DMS153 treated with DMSO at 0.1 percent for 48 hours (cell line): ENCODE results near the gene NDUFV1.
"Not testable (repeated sequence)": the region's sequence is repeated elsewhere in the genome, so short reads cannot be mapped to it uniquely, and the experiment has no call there.

Experiments
- DNase-seq: peaks from one replicate; lab custom pipeline; 2025; ENCODE audit not compliant: unreplicated experiment; lab: John Stamatoyannopoulos, UW

Gene NDUFV1

DNA sequence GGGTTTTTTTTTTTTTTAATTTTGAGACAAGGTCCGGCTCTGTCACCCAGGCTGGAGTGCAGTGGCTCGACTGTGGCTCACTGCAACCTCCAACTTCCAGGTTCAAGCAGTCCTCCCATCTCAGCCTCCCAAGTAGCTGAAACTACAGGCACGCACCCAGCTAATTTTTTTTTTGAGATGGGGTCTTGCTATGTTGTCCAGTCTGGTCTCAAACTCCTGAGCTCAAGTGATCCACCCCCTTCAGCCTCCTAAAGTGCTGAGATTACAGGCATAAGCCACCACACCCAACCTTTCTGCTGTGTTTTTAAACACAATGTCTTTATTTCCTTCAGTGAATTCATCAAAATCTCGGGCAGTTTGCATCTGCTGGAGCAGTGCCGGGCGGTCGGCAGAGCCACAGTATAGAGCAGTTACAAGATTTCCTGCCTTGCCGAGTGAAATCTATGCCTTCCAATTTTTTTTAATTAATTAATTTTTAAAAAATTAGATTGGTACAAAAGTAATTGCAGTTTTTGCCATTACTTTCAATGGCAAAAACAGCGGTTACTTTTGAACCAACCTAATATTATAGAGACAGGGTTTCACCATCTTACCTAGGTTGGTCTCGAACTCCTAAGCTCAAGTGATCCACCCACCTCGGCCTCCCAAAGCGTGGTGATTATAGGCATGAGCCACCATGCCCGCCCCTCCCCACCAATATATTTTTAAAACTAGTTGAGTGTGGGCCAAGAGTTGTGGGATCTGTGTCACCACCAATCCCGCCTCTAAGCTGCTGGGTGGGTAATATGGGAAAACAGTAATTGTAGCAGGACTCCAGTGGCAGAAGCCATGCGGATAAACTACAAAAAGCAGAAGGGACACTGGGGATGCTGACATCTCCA lies 46.5 kb downstream of the NDUFV1 start:
- DNase-seq: no peak

GRCh38 chr11:67654225-67654624 lies 47.5 kb downstream of the NDUFV1 start:
- DNase-seq: no peak

DNA sequence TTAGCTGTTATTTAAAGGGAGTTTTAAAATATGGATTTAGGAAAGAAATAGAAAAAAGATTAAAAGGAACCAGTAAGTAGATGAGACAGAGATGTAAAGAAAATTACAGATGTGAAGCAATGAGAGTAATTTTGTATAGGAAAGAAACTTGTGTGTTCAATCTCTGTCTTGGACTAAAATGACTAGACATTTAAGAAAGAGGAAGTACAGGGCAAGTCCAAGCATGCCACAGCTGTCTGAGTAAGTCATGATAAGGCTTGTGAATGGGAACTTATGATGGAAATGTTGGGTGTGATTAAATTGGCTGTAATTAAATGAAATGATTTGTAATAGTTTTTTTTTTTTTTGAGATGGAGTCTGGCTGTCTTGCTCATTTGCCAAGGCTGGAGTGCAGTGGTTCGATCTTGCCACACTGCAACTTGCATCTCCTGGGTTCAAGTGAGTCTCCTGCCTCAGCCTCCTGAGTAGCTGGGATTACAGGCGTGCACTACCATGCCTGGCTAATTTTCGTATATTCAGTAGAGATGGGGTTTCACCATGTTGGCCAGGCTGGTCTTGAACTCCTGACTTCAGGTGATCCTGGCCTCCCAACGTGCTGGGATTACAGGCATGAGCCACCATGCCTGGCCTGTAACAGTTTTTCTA lies 49.7 kb downstream of the NDUFV1 start:
- DNase-seq: no peak

DNA sequence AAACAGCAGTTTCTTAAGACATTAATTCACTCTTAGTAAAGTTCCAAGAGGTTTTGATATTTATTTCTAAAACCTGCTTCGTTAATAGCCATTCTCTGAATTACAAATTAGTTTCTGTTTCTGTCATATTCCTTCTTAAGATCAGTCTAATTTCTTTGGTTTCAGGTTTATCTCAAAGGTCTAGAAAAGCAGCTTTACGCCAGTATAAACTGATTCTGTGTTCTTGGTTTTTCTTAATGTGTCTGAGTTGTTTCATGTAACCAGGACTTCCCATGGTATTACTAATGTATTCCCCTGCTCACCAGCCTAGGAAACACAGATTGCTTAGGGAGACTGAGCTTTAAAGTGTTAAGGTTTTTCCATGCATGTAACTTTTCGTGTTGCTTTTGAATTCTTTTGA lies 50.6 kb downstream of the NDUFV1 start:
- DNase-seq: no peak

DNA sequence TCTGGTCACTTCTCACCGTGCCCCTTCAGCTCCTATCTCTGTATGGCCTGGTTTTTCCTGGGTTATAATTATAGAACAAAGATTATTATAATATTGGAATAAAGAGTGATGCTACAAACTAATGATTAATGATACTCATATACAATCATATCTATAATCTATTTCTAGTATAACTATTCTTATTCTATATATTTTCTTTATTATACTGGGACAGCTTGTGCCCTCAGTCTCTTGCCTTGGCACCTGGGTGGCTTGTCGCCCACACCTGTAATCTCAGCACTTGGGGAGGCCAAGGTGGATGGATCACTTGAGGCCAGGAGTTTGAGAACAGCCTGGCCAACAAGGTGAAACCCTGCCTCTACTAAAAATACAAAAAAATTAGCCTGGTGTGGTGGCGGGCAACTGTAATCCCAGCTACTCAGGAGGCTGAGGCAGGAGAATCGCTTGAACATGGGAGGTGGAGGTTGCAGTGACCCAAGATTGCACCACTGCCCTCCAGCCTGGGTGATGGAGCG lies 53.0 kb downstream of the NDUFV1 start:
- not testable (repeated sequence) for DNase-seq

DNA sequence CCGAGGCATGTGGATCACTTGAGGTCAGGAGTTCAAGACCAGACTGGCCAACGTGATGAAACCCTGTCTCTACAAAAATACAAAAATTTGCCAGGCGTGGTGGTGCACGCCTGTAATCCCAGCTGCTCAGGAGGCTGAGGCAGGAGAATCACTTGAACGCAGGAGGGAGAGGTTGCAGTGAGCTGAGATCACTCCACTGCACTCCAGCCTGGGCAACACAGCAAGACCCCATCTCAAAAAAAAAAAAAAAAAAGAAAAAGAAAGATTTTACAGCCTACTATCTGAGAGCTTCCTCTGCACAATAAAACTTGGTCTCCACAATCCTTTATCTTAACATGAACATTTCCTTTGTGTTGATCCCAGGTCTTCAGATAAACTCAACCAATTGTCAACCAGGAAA lies 54.0 kb downstream of the NDUFV1 start:
- DNase-seq: not testable (repeated sequence)
